Stimulated activated CD4-positive, alpha-beta T cell treated with anti-CD3 and anti-CD28 coated beads, Interleukin-2, amount 100 ng/mL, for 48 hours (primary cell): ENCODE results near the gene TAF11L13.
"Not testable (repeated sequence)": the region's sequence is repeated elsewhere in the genome, so short reads cannot be mapped to it uniquely, and the experiment has no call there.

ENCODE experiments used
- DNase-seq, 2 donors: peaks; one replicate each; pipeline ENCODE4 v3.0.0-alpha.2; 2020

Gene TAF11L13

DNA sequence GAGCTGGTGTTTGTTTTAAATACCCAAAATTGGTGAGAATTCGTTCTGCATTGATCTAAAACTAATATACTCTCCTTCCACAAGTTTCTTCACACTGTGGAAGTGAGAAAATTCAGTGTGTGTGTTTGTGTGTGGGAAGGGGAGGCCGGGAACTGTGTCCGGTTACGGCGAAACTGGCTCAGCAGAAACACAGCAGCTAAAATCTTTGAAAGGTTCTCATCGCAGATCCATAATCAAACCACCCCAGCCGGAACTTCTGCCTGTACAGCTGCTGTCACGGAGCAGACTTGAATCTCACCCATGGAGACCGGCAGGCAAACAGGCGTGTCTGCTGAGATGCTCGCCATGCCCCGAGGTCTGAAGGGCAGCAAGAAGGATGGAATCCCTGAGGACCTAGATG lies at the start of gene TAF11L13:
TAF11L13 (plus strand) TSS at position 301 of the 400 bp plus-strand sequence.
- not testable (repeated sequence) for DNase-seq

DNA sequence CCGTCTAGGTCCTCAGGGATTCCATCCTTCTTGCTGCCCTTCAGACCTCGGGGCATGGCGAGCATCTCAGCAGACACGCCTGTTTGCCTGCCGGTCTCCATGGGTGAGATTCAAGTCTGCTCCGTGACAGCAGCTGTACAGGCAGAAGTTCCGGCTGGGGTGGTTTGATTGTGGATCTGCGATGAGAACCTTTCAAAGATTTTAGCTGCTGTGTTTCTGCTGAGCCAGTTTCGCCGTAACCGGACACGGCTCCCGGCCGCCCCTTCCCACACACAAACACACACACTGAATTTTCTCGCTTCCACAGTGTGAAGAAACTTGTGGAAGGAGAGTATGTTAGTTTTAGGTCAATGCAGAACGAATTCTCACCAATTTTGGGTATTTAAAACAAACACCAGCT lies 46.2 kb upstream of the TAF11L13 start, which contains the start of gene TAF11L7:
TAF11L7 (minus strand) TSS at position 101 of the 400 bp plus-strand sequence.
- not testable (repeated sequence) for DNase-seq

DNA sequence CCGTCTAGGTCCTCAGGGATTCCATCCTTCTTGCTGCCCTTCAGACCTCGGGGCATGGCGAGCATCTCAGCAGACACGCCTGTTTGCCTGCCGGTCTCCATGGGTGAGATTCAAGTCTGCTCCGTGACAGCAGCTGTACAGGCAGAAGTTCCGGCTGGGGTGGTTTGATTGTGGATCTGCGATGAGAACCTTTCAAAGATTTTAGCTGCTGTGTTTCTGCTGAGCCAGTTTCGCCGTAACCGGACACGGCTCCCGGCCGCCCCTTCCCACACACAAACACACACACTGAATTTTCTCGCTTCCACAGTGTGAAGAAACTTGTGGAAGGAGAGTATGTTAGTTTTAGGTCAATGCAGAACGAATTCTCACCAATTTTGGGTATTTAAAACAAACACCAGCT lies 41.0 kb upstream of the TAF11L13 start, which contains the start of gene TAF11L8:
TAF11L8 (minus strand) TSS at position 101 of the 400 bp plus-strand sequence.
- DNase-seq = not testable (repeated sequence)

DNA sequence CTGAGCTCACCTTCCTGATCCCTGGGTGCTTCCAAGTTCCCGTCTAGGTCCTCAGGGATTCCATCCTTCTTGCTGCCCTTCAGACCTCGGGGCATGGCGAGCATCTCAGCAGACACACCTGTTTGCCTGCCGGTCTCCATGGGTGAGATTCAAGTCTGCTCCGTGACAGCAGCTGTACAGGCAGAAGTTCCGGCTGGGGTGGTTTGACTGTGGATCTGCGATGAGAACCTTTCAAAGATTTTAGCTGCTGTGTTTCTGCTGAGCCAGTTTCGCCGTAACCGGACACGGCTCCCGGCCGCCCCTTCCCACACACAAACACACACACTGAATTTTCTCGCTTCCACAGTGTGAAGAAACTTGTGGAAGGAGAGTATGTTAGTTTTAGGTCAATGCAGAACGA lies 37.6 kb upstream of the TAF11L13 start, which contains the start of gene TAF11L9:
TAF11L9 (minus strand) TSS at position 140 of the 400 bp plus-strand sequence.
- DNase-seq = not testable (repeated sequence)

DNA sequence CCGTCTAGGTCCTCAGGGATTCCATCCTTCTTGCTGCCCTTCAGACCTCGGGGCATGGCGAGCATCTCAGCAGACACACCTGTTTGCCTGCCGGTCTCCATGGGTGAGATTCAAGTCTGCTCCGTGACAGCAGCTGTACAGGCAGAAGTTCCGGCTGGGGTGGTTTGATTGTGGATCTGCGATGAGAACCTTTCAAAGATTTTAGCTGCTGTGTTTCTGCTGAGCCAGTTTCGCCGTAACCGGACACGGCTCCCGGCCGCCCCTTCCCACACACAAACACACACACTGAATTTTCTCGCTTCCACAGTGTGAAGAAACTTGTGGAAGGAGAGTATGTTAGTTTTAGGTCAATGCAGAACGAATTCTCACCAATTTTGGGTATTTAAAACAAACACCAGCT lies 34.2 kb upstream of the TAF11L13 start, which contains the start of gene TAF11L10:
TAF11L10 (minus strand) TSS at position 101 of the 400 bp plus-strand sequence.
- not testable (repeated sequence) for DNase-seq

GRCh38 chr5:17603880-17604279 lies 28.0 kb upstream of the TAF11L13 start, which contains the start of gene TAF11L11:
Gene TAF11L11 (plus strand): TSS chr5:17604183.
- not testable (repeated sequence) for DNase-seq

DNA sequence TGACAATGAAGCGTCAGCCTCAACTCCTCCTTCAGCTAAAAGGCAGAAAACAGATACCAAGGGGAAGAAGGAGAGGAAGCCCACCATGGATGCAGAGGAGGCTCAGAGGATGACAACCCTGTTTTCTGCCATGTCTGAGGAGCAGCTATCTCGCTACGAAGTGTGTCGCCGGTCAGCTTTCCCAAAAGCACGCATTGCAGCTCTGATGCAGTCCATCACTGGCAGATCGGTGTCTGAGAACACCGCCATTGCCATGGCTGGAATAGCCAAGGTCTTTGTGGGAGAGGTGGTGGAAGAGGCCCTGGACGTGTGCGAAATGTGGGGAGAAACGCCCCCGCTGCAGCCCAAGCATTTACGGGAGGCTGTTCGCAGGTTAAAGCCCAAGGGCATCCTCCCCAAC lies 26.9 kb upstream of the TAF11L13 start:
- DNase-seq = no peak

DNA sequence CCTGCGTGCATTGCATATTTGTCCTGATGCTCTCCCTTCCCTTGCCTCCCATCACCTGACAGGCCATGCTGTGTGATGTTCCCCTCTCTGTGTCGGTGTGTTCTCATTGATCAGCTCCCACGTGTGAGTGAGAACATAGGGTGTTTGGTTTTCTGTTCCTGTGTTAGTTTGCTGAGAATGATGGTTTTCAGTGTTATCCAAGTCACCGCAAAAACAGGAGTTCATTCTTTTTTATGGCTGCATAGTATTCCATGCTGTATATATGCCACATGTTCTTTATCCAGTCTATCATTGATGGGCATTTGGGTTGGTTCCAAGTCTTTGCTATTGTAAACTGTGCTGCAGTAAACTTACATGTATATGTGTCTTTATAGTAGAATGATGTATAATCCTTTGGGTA lies 24.4 kb upstream of the TAF11L13 start:
- not testable (repeated sequence) for DNase-seq

- not testable (repeated sequence) for DNase-seq
These were observed 21.8 kb upstream of the TAF11L13 start, which contains the start of gene TAF11L12 for GRCh38 chr5:17610092-17610491. Gene TAF11L12 (plus strand): TSS chr5:17610392.

- no peak for DNase-seq
These were observed 16.8 kb upstream of the TAF11L13 start for GRCh38 chr5:17614872-17615605.

- no peak for DNase-seq
These were observed 12.5 kb upstream of the TAF11L13 start for GRCh38 chr5:17619354-17619753.

DNA sequence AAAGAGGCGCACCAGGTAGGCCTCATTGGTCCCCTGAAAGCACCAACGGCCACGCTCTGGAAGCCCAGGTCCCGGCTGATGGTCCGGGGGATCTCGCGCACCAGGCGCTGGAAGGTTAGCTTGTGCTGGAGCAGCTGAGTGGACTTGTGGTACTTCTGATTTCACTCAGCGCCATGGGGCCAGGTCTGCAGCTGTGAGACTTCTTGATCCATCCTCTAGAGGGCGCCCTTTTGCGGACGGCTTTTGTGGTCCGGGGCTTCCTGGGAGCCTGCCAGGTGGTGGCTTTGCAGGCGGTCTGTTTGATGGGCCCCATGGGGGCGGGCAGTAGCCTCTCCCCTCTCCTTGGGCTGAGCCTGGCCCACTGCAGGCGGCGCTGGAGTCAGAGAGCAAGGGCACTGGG lies 11.3 kb upstream of the TAF11L13 start:
- no peak for DNase-seq

DNA sequence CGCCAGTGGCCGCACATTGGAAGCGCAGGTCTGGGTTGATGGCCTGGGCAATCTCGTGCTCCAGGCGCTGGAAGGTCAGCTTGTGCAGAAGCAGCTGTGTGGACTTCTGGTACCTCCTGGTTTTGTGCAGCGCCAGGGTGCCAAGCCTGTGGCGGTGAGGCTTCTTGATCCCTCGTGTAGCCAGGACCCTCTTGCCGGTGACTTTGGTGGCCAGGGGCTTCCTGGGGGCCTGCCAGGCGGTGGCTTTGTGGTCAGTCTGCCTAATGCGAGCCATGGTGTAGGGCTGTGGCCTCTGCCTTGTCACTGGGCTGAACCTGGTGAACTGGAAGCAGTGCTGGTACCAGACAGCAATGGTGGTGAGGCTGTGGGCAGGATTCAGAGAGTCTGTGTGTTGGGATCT lies 6.2 kb upstream of the TAF11L13 start:
- DNase-seq = no peak

DNA sequence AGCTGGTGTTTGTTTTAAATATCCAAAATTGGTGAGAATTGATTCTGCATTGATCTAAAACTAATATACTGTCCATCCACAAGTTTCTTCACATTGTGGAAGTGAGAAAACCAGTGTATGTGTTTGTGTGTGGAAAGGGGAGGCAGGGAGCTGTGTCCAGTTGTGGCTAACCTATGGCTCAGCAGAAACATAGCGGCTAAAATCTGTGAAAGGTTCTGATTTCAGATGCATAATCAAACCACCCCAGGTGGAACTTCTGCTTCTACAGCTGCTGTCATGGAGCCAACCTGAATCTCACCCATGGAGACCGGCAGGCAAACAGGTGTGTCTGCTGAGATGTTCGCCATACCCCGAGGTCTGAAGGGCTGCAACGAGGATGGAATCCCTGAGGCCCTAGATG lies 2.3 kb downstream of the TAF11L13 start, which contains the start of gene TAF11L14:
TAF11L14 (plus strand) TSS at position 301 of the 400 bp plus-strand sequence.
- no peak for DNase-seq

DNA sequence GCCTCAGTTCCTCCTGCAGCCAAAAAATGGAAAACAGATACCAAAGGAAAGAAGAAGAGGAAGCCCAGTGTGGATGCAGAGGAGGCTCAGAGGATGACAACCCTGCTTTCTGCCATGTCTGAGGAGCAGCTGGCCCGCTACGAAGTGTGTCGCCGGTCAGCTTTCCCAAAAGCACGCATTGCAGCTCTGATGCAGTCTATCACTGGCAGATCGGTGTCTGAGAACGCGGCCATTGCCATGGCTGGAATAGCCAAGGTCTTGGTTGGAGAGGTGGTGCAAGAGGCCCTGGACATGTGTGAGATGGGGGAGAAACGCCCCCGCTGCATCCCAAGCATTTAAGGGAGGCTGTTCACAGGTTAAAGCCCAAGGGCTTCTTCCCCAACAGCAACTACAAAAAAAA lies 17.3 kb downstream of the TAF11L13 start:
- DNase-seq = not testable (repeated sequence)

GRCh38 chr5:17655201-17655759 lies 23.4 kb downstream of the TAF11L13 start:
- not testable (repeated sequence) for DNase-seq

- no peak for DNase-seq
These were observed 24.0 kb downstream of the TAF11L13 start for GRCh38 chr5:17655921-17656320.

DNA sequence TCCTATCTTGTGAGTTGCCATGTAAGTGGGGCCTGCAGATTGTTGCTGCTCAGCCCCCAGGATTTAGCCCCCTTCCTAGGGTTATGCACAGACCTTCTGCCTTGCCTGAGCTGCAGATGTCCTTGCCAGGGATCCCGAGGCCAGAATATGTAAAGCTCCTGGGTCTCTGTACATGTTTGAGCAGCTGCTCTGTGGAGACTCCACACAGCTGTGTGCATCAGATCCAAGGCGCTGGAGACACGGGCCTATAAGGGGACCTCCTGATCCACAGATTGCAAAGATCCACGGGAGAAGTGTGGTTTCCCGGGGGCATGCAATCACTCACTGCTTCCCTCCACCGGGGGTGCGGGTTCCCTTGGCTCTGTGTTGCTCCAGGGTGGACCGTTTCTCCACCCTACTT lies 31.3 kb downstream of the TAF11L13 start:
- no peak for DNase-seq

DNA sequence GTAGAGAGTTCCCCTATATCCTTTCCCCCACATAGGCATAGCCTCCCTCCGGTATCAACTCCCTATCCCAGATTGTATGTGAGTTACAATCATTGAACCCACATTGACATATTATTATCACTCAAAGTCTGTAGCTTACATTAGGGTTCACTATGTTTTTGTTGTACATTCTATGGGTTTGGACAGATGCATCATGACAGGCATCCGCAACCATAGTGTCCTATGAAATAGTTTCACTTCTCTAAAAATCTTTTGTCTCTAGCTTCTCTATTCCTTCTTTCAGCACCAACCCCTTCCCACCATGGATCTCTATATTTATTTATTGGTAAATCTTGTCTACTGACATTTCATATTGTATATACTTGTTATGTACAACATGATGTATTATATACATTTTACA lies 33.9 kb downstream of the TAF11L13 start:
- DNase-seq = no peak

- no peak for DNase-seq
These were observed 34.9 kb downstream of the TAF11L13 start for GRCh38 chr5:17666726-17667235.

DNA sequence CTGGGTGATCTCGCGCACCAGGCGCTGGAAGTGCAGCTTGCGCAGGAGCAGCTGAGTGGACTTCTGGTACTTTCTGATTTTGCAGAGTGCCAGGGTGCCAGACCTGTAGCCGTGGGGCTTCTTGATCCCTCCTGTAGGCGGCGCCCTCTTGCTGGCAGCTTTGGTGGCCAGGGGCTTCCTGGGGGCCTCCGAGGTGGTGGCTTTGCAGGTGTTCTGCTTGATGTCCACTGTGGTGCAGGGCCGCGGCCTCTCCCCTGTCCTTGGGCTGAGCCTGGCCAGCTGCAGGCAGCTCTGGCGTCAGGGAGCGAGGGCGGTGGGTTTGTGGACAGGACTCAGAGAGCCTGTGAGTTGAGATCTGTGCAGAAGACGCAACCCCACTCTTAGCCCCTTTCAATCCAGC lies 38.5 kb downstream of the TAF11L13 start:
- no peak for DNase-seq

GRCh38 chr5:17678751-17679324 lies 47.0 kb downstream of the TAF11L13 start:
- no peak for DNase-seq

- DNase-seq = no peak
These were observed 47.8 kb downstream of the TAF11L13 start for GRCh38 chr5:17679597-17680203.
